Esophagus squamous epithelium (tissue), 4 donors: ENCODE measurements around the gene CD82.

Source experiments
- CTCF ChIP-seq, 6 experiments: fragments of 450-650 bp in 4 of 6; fragments of 200-600 bp in 2 of 6; sonication (generic) in 2 of 6; IDR thresholded peaks; one replicate each; pipeline ENCODE4 v1.5.1; 2016 to 2019; ENCODE audit warnings: antibody characterized with exemption in 6 of 6, mild to moderate bottlenecking in 4 of 6, moderate library complexity in 4 of 6
- POLR2A ChIP-seq, 4 donors: fragments of 450-650 bp; IDR thresholded peaks; one replicate each; pipeline ENCODE4 v1.6.1; 2017; ENCODE audit warnings: antibody characterized with exemption in 4 of 4, mild to moderate bottlenecking in 4 of 4, moderate library complexity in 3 of 4

- no peak for TF ChIP-seq CTCF (IDR thresholded peaks at IDR 0.05)
- no peak for TF ChIP-seq POLR2A (IDR thresholded peaks at IDR 0.05)
These were observed 26.9 kb downstream of the CD82 start for GRCh38 chr11:44592125-44592940.
